Keratinocyte (primary cell): ENCODE results near the gene TLR6. TPM values are rescaled to one million over a fixed set of nuclear protein-coding genes. Genes with fewer than 3 reads are reported as not detected.

ENCODE experiments used
- DNase-seq: peaks from one replicate; pipeline ENCODE4 v3.0.0-alpha.2; 2011; ENCODE audit warnings: low read depth, missing footprints, low spot score
- FAIRE-seq: peaks from 2 replicates; lab custom pipeline; 2011; peaks lifted over from hg19 to GRCh38; lab: Jason Lieb, UNC
- H2AFZ ChIP-seq: 2 replicates; pipeline ENCODE4 v1.6.0; 2012; ENCODE audit warnings: low read length, control low read depth, inconsistent platforms; ENCODE audit not compliant: control insufficient read depth
- H3K27ac ChIP-seq: 2 replicates; pipeline ENCODE4 v1.5.1; 2011; ENCODE audit warnings: low read length; ENCODE audit not compliant: control insufficient read depth, insufficient read depth
- H3K27me3 ChIP-seq: 3 replicates; pipeline ENCODE4 v1.6.0; 2011; ENCODE audit warnings: low read length; ENCODE audit not compliant: control insufficient read depth, insufficient read depth; ENCODE audit errors: extremely low read depth
- H3K36me3 ChIP-seq, 2 experiments: 2 replicates in 1 of 2; 3 replicates in 1 of 2; pipeline ENCODE4 v1.5.1; 2011; ENCODE audit warnings: low read length in 2 of 2, mild to moderate bottlenecking in 1 of 2; ENCODE audit not compliant: control insufficient read depth in 2 of 2, insufficient read depth in 2 of 2; ENCODE audit errors: extremely low read depth in 1 of 2
- H3K4me1 ChIP-seq: 3 replicates; pipeline ENCODE4 v1.5.1; 2011; ENCODE audit warnings: low read length; ENCODE audit not compliant: control insufficient read depth, insufficient read depth; ENCODE audit errors: extremely low read depth
- H3K4me2 ChIP-seq: 3 replicates; pipeline ENCODE4 v1.6.0; 2011; ENCODE audit warnings: low read depth, low read length; ENCODE audit not compliant: control insufficient read depth, insufficient read depth; ENCODE audit errors: extremely low read depth
- H3K4me3 ChIP-seq, 3 experiments: fragments of 200-600 bp in 1 of 3; sonication (generic) in 1 of 3; 2 replicates in 2 of 3; 3 replicates in 1 of 3; pipeline ENCODE4 v1.5.1; 2011 to 2016; ENCODE audit warnings: low read length in 3 of 3, mild to moderate bottlenecking in 3 of 3, control low read depth in 2 of 3, inconsistent platforms in 1 of 3, low read depth in 1 of 3, mixed read lengths in 1 of 3, mixed run types in 1 of 3, moderate library complexity in 1 of 3; ENCODE audit not compliant: control insufficient read depth in 2 of 3, insufficient read depth in 2 of 3; ENCODE audit errors: extremely low read depth in 1 of 3
- H3K79me2 ChIP-seq: 2 replicates; pipeline ENCODE4 v1.6.0; 2012; ENCODE audit warnings: low read length; ENCODE audit not compliant: control insufficient read depth, insufficient read depth
- H3K9ac ChIP-seq: 3 replicates; pipeline ENCODE4 v1.6.0; 2011; ENCODE audit warnings: low read length; ENCODE audit not compliant: control insufficient read depth, insufficient read depth; ENCODE audit errors: extremely low read depth
- H3K9me1 ChIP-seq: 3 replicates; pipeline ENCODE4 v1.6.0; 2011; ENCODE audit warnings: low read length; ENCODE audit not compliant: control insufficient read depth, insufficient read depth; ENCODE audit errors: extremely low read depth
- H3K9me3 ChIP-seq: 2 replicates; pipeline ENCODE4 v1.5.1; 2012; ENCODE audit warnings: low read depth, low read length; ENCODE audit not compliant: control insufficient read depth
- H4K20me1 ChIP-seq: 3 replicates; pipeline ENCODE4 v1.6.0; 2011; ENCODE audit warnings: low read length; ENCODE audit not compliant: control insufficient read depth, insufficient read depth; ENCODE audit errors: extremely low read depth
- EZH2 ChIP-seq: IDR thresholded peaks from one replicate; pipeline ENCODE4 v1.6.1; 2012; ENCODE audit warnings: inconsistent platforms, mild to moderate bottlenecking, low read length, moderate library complexity
- dilution Hi-C: fragments of 300-500 bp; cut with MboI; formaldehyde crosslinking; loops from one replicate; pipeline ENCODE4 v1.7.0; 2020; ENCODE audit warnings: low sequenced_read_pairs; ENCODE audit not compliant: extremely low pct_ligation_motif_present
- polyA plus RNA-seq, 5 experiments: library from polyadenylated mRNA; depleted of rRNA in 3 of 5; stranded (reverse) in 3 of 5; stranded (forward) in 1 of 5; unstranded in 1 of 5; fragments of >200 nt; gene quantifications; 1 replicate in 1 of 5; 2 replicates in 3 of 5; 3 replicates in 1 of 5; pipeline versions ENCODE4 v1.2.1 to v1.2.3, GENCODE V29; 2011 to 2012; ENCODE audit warnings: missing spikeins in 2 of 5, low read depth in 1 of 5, low replicate concordance in 1 of 5
- TF ChIP-seq, protein P1 (sequence below), 3 experiments: IDR thresholded peaks in 1 of 3; conservative IDR thresholded peaks in 1 of 3; optimal IDR thresholded peaks in 1 of 3; 2 replicates in 2 of 3; 3 replicates in 1 of 3; pipeline versions ENCODE3 to v1.5.1; 2011; ENCODE audit warnings: low read length in 3 of 3, mild to moderate bottlenecking in 3 of 3, moderate library complexity in 2 of 3, control low read depth in 1 of 3, inconsistent platforms in 1 of 3; ENCODE audit not compliant: insufficient read depth in 2 of 3; ENCODE audit errors: extremely low read depth in 1 of 3

Gene TLR6
- polyA plus RNA-seq, 1 donor (not counting 4 experiments of a cell fraction or from before 2014, with no cell fraction given): 1.3 TPM

DNA sequence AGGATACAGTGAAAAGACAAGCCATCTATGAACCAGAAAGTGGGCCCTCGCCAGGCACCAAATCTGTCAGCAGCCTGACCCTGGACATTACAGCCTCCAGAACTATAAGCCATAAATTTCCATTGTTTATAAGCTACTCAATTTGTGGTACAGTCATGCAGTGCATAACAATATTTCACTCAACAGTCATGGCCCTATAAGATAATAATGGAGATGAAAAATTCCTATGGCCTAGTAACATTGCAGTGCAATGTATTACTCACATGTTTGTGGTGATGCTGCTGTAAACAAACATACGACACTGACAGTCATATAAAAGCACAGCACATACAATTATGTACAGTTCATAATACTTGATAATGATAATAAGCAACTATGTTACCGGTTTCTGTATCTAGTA lies 34.9 kb downstream of the TLR6 start:
- dilution Hi-C loops: no loop called here
- Histone ChIP-seq H3K9ac (no peak overlapping the region), H3K4me3 (no peak overlapping the region), H3K27ac (no peak overlapping the region), H3K9me3 (no peaks in the 10 kb centered on the region), H3K27me3 (no peaks in the 10 kb centered on the region), H3K79me2 (no peaks in the 10 kb centered on the region), H3K4me1 (peaks cover 26% of the 10 kb centered on the region), H3K4me2 (no peak overlapping the region), H3K9me1 (no peaks in the 10 kb centered on the region), H2AFZ (no peak overlapping the region), H3K36me3 (no peaks in the 10 kb centered on the region), H4K20me1 (no peaks in the 10 kb centered on the region)
- FAIRE-seq (no peak), DNase-seq (no peak)
- TF ChIP-seq, protein P1, sequence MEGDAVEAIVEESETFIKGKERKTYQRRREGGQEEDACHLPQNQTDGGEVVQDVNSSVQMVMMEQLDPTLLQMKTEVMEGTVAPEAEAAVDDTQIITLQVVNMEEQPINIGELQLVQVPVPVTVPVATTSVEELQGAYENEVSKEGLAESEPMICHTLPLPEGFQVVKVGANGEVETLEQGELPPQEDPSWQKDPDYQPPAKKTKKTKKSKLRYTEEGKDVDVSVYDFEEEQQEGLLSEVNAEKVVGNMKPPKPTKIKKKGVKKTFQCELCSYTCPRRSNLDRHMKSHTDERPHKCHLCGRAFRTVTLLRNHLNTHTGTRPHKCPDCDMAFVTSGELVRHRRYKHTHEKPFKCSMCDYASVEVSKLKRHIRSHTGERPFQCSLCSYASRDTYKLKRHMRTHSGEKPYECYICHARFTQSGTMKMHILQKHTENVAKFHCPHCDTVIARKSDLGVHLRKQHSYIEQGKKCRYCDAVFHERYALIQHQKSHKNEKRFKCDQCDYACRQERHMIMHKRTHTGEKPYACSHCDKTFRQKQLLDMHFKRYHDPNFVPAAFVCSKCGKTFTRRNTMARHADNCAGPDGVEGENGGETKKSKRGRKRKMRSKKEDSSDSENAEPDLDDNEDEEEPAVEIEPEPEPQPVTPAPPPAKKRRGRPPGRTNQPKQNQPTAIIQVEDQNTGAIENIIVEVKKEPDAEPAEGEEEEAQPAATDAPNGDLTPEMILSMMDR (optimal IDR thresholded peaks at IDR 0.05 in 1 of 3, IDR thresholded peaks at IDR 0.05 in 1 of 3, conservative IDR thresholded peaks at IDR 0.05 in 1 of 3; ENCODE audit: extremely low read depth in 1 of 3, insufficient read depth in 2 of 3, low read length in 3 of 3): no peak
- no peak for TF ChIP-seq EZH2

DNA sequence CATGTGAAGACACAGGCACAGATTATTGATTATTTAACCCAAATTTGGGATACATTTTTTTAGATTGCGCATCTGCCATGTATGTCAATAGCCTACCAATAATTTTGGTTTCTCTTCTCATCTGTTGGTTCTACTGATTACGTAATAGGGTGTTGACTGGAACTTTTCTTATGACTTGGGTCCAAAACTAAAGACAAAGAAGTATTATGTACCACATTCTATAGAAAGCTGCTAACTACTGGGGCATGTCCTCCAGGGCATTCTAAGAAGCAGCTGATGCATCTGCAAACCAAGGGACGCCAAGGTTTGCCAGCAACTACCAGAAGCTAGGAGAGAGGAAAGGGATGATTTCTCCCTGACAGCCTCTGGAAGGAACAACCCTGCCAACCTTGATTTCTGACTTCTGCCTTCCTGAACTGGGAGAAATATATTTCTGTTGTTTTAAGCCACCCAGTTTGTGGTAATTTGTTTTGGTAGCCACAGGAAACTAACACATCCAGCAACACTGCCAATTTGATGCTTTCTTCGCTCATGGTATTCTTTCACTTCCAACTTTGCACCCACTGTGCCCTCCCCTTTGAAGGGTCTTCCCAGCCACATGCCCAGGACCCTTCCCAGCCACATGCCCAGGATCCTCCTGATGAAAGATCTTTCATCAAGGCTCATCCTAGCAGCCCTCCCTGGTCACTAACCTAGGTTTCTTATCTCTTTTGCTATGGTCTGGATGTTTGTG lies 36.1 kb downstream of the TLR6 start:
- H3K9ac ChIP-seq: peak overlapping the region; percentile 8
- DNase-seq (no peak), FAIRE-seq (peak; percentile 43)
- H3K36me3 ChIP-seq: no peaks in the 10 kb centered on the region
- H3K79me2 ChIP-seq: no peaks in the 10 kb centered on the region
- H4K20me1 ChIP-seq: no peaks in the 10 kb centered on the region
- no peak overlapping the region for H3K27ac ChIP-seq
- H3K4me1 ChIP-seq: peaks cover 26% of the 10 kb centered on the region
- H3K27me3 ChIP-seq: no peaks in the 10 kb centered on the region
- dilution Hi-C loops: no loop called here
- peak overlapping the region; percentile 61 for H2AFZ ChIP-seq
- no peak for TF ChIP-seq EZH2
- TF ChIP-seq, protein P1 (optimal IDR thresholded peaks at IDR 0.05 in 1 of 3, IDR thresholded peaks at IDR 0.05 in 1 of 3, conservative IDR thresholded peaks at IDR 0.05 in 1 of 3; ENCODE audit: extremely low read depth in 1 of 3, insufficient read depth in 2 of 3, low read length in 3 of 3): no peak
- no peak overlapping the region for H3K4me2 ChIP-seq
- no peak overlapping the region for H3K4me3 ChIP-seq
- H3K9me3 ChIP-seq: no peaks in the 10 kb centered on the region
- no peaks in the 10 kb centered on the region for H3K9me1 ChIP-seq
